ENCODE measurements around the gene LMF2. TPM values are rescaled to one million over a fixed set of nuclear protein-coding genes. Genes with fewer than 3 reads are reported as not detected.

The LMF2 gene
- total and polyA plus RNA-seq, 5 donors from 2014 or later = 21.5 to 113 (median 21.8) TPM

- H3K27me3 Mint-ChIP-seq = no peaks in the 10 kb centered on the region
- H3K27ac Mint-ChIP-seq = peak overlapping the region; percentile 76 to 99 (median 92)
- no peaks in the 10 kb centered on the region for H3K36me3 ChIP-seq (ENCODE audit: control insufficient read depth, insufficient read depth, low read length)
- ATAC-seq (ENCODE audit: low read depth in 2 of 2) (no peak), DNase-seq (no peak)
- no peaks in the 10 kb centered on the region for H3K9me3 ChIP-seq (ENCODE audit: control insufficient read depth in 2 of 2, low read length in 2 of 2)
- H3K4me1 Mint-ChIP-seq = peaks cover 0 to 49% (median 24%) of the 10 kb centered on the region in 4 donors
- H3K4me3 ChIP-seq (ENCODE audit: low read depth, low read length) = no peak overlapping the region
- H3K27me3 ChIP-seq (ENCODE audit: control insufficient read depth, insufficient read depth, low read length) = no peaks in the 10 kb centered on the region
- peak overlapping the region; percentile 91 to 96 (median 93) for H3K4me3 Mint-ChIP-seq
- no peaks in the 10 kb centered on the region for H3K36me3 Mint-ChIP-seq
- H3K9me3 Mint-ChIP-seq = no peaks in the 10 kb centered on the region
- H3K4me1 ChIP-seq (ENCODE audit: control insufficient read depth, insufficient read depth, low read length, poor library complexity, severe bottlenecking) = peaks cover 56% of the 10 kb centered on the region
- H3K27ac ChIP-seq (ENCODE audit: insufficient read depth, low read length, poor library complexity, severe bottlenecking) = peak overlapping the region; percentile 96
Measured at GRCh38 chr22:50531962-50532674, 24.6 kb upstream of the LMF2 start.

- H3K27me3 ChIP-seq (ENCODE audit: control insufficient read depth, insufficient read depth, low read length) = no peaks in the 10 kb centered on the region
- H3K4me3 ChIP-seq (ENCODE audit: low read depth, low read length) = peak overlapping the region; percentile 66
- H3K4me1 Mint-ChIP-seq = peaks cover 0 to 53% (median 25%) of the 10 kb centered on the region in 4 donors
- ATAC-seq (ENCODE audit: low read depth in 2 of 2) = peak; percentile 61 to 63
- no peaks in the 10 kb centered on the region for H3K9me3 ChIP-seq (ENCODE audit: control insufficient read depth in 2 of 2, low read length in 2 of 2)
- peak; percentile 48 to 86 (median 61) for DNase-seq
- no peaks in the 10 kb centered on the region for H3K27me3 Mint-ChIP-seq
- H3K36me3 Mint-ChIP-seq = no peaks in the 10 kb centered on the region
- peak overlapping the region; percentile 92 to 99 (median 98) for H3K27ac Mint-ChIP-seq
- H3K36me3 ChIP-seq (ENCODE audit: control insufficient read depth, insufficient read depth, low read length) = no peaks in the 10 kb centered on the region
- peak overlapping the region; percentile 96 for H3K27ac ChIP-seq (ENCODE audit: insufficient read depth, low read length, poor library complexity, severe bottlenecking)
- H3K4me1 ChIP-seq (ENCODE audit: control insufficient read depth, insufficient read depth, low read length, poor library complexity, severe bottlenecking) = peaks cover 61% of the 10 kb centered on the region
- no peaks in the 10 kb centered on the region for H3K9me3 Mint-ChIP-seq
- peak overlapping the region; percentile 91 to 96 (median 92) for H3K4me3 Mint-ChIP-seq
Measured at GRCh38 chr22:50531546-50531961, 24.1 kb upstream of the LMF2 start.

GRCh38 chr22:50530877-50531545 lies 23.5 kb upstream of the LMF2 start:
- ATAC-seq (ENCODE audit: low read depth in 2 of 2) (peak; percentile 45 to 47), DNase-seq (peak; percentile 64 to 92 (median 76))
- Mint-ChIP-seq H3K4me1 (peaks cover 0 to 48% (median 25%) of the 10 kb centered on the region in 4 donors), H3K9me3 (no peaks in the 10 kb centered on the region), H3K36me3 (no peaks in the 10 kb centered on the region), H3K27me3 (no peaks in the 10 kb centered on the region), H3K27ac (peak overlapping the region; percentile 92 to 99 (median 98)), H3K4me3 (peak overlapping the region; percentile 91 to 96 (median 92))
- no peaks in the 10 kb centered on the region for H3K9me3 ChIP-seq (ENCODE audit: control insufficient read depth in 2 of 2, low read length in 2 of 2)
- no peaks in the 10 kb centered on the region for H3K36me3 ChIP-seq (ENCODE audit: control insufficient read depth, insufficient read depth, low read length)
- H3K4me1 ChIP-seq (ENCODE audit: control insufficient read depth, insufficient read depth, low read length, poor library complexity, severe bottlenecking) = peaks cover 65% of the 10 kb centered on the region
- peak overlapping the region; percentile 66 for H3K4me3 ChIP-seq (ENCODE audit: low read depth, low read length)
- H3K27ac ChIP-seq (ENCODE audit: insufficient read depth, low read length, poor library complexity, severe bottlenecking) = peak overlapping the region; percentile 96
- no peaks in the 10 kb centered on the region for H3K27me3 ChIP-seq (ENCODE audit: control insufficient read depth, insufficient read depth, low read length)

- DNase-seq (peak in 1 of 3 donors; percentile 15), ATAC-seq (ENCODE audit: low read depth in 2 of 2) (no peak)
- no peaks in the 10 kb centered on the region for H3K36me3 Mint-ChIP-seq
- Histone ChIP-seq H3K9me3 (ENCODE audit: control insufficient read depth in 2 of 2, low read length in 2 of 2) (no peaks in the 10 kb centered on the region), H3K36me3 (ENCODE audit: control insufficient read depth, insufficient read depth, low read length) (no peaks in the 10 kb centered on the region), H3K27me3 (ENCODE audit: control insufficient read depth, insufficient read depth, low read length) (no peaks in the 10 kb centered on the region), H3K4me3 (ENCODE audit: low read depth, low read length) (no peak overlapping the region), H3K27ac (ENCODE audit: insufficient read depth, low read length, poor library complexity, severe bottlenecking) (peak overlapping the region; percentile 96), H3K4me1 (ENCODE audit: control insufficient read depth, insufficient read depth, low read length, poor library complexity, severe bottlenecking) (peaks cover 65% of the 10 kb centered on the region)
- H3K4me3 Mint-ChIP-seq = peak overlapping the region; percentile 91 to 96 (median 92)
- peak overlapping the region; percentile 75 to 92 (median 85) for H3K27ac Mint-ChIP-seq
- H3K27me3 Mint-ChIP-seq = no peaks in the 10 kb centered on the region
- H3K4me1 Mint-ChIP-seq = peaks cover 0 to 48% (median 25%) of the 10 kb centered on the region in 4 donors
- H3K9me3 Mint-ChIP-seq = no peaks in the 10 kb centered on the region
Measured at GRCh38 chr22:50530580-50530876, 23.0 kb upstream of the LMF2 start.

GRCh38 chr22:50529897-50530579 lies 22.5 kb upstream of the LMF2 start, which contains the start of gene TYMP:
TYMP (minus strand) TSS chr22:50530012; CDS start chr22:50529709, 303 bp downstream.
- peak; percentile 4 to 10 for ATAC-seq (ENCODE audit: low read depth in 2 of 2)
- peaks cover 0 to 48% (median 25%) of the 10 kb centered on the region in 4 donors for H3K4me1 Mint-ChIP-seq
- no peaks in the 10 kb centered on the region for H3K27me3 ChIP-seq (ENCODE audit: control insufficient read depth, insufficient read depth, low read length)
- H3K27ac Mint-ChIP-seq = peak within 1 kb of the TSS; percentile 92 to 99 (median 98)
- DNase-seq = peak; percentile 59 to 84 (median 67)
- H3K27me3 Mint-ChIP-seq = no peaks in the 10 kb centered on the region
- H3K4me1 ChIP-seq (ENCODE audit: control insufficient read depth, insufficient read depth, low read length, poor library complexity, severe bottlenecking) = peaks cover 66% of the 10 kb centered on the region
- H3K4me3 Mint-ChIP-seq = peak within 1 kb of the TSS; percentile 91 to 96 (median 93)
- H3K36me3 ChIP-seq (ENCODE audit: control insufficient read depth, insufficient read depth, low read length) = no peaks in the 10 kb centered on the region
- H3K9me3 Mint-ChIP-seq = no peaks in the 10 kb centered on the region
- no peaks in the 10 kb centered on the region for H3K9me3 ChIP-seq (ENCODE audit: control insufficient read depth in 2 of 2, low read length in 2 of 2)
- H3K4me3 ChIP-seq (ENCODE audit: low read depth, low read length) = no peak within 1 kb of the TSS
- no peaks in the 10 kb centered on the region for H3K36me3 Mint-ChIP-seq
- peak within 1 kb of the TSS; percentile 96 for H3K27ac ChIP-seq (ENCODE audit: insufficient read depth, low read length, poor library complexity, severe bottlenecking)

GRCh38 chr22:50529416-50529896 lies 22.0 kb upstream of the LMF2 start:
- H3K27ac Mint-ChIP-seq = peak overlapping the region in 1 of 3 donors; percentile 89
- Histone ChIP-seq H3K9me3 (ENCODE audit: control insufficient read depth in 2 of 2, low read length in 2 of 2) (no peaks in the 10 kb centered on the region), H3K27ac (ENCODE audit: insufficient read depth, low read length, poor library complexity, severe bottlenecking) (peak overlapping the region; percentile 96), H3K4me1 (ENCODE audit: control insufficient read depth, insufficient read depth, low read length, poor library complexity, severe bottlenecking) (peaks cover 72% of the 10 kb centered on the region), H3K27me3 (ENCODE audit: control insufficient read depth, insufficient read depth, low read length) (no peaks in the 10 kb centered on the region), H3K4me3 (ENCODE audit: low read depth, low read length) (no peak overlapping the region), H3K36me3 (ENCODE audit: control insufficient read depth, insufficient read depth, low read length) (no peaks in the 10 kb centered on the region)
- H3K9me3 Mint-ChIP-seq = no peaks in the 10 kb centered on the region
- H3K4me1 Mint-ChIP-seq = peaks cover 0 to 48% (median 28%) of the 10 kb centered on the region in 4 donors
- H3K27me3 Mint-ChIP-seq = no peaks in the 10 kb centered on the region
- no peaks in the 10 kb centered on the region for H3K36me3 Mint-ChIP-seq
- peak overlapping the region; percentile 62 to 94 (median 78) for H3K4me3 Mint-ChIP-seq
- peak in 1 of 3 donors; percentile 16 for DNase-seq
- ATAC-seq (ENCODE audit: low read depth in 2 of 2) = no peak

- peak overlapping the region; percentile 64 to 94 (median 84) for H3K4me3 Mint-ChIP-seq
- peaks cover 71% of the 10 kb centered on the region for H3K4me1 ChIP-seq (ENCODE audit: control insufficient read depth, insufficient read depth, low read length, poor library complexity, severe bottlenecking)
- no peak overlapping the region for H3K4me3 ChIP-seq (ENCODE audit: low read depth, low read length)
- DNase-seq (peak in 1 of 3 donors; percentile 17), ATAC-seq (ENCODE audit: low read depth in 2 of 2) (no peak)
- no peaks in the 10 kb centered on the region for H3K9me3 ChIP-seq (ENCODE audit: control insufficient read depth in 2 of 2, low read length in 2 of 2)
- H3K27me3 Mint-ChIP-seq = no peaks in the 10 kb centered on the region
- peak overlapping the region; percentile 96 for H3K27ac ChIP-seq (ENCODE audit: insufficient read depth, low read length, poor library complexity, severe bottlenecking)
- no peaks in the 10 kb centered on the region for H3K9me3 Mint-ChIP-seq
- H3K36me3 ChIP-seq (ENCODE audit: control insufficient read depth, insufficient read depth, low read length) = no peaks in the 10 kb centered on the region
- H3K36me3 Mint-ChIP-seq = no peaks in the 10 kb centered on the region
- H3K4me1 Mint-ChIP-seq = peaks cover 0 to 44% (median 28%) of the 10 kb centered on the region in 4 donors
- peak overlapping the region; percentile 46 to 64 (median 48) for H3K27ac Mint-ChIP-seq
- no peaks in the 10 kb centered on the region for H3K27me3 ChIP-seq (ENCODE audit: control insufficient read depth, insufficient read depth, low read length)
Measured at GRCh38 chr22:50528682-50529415, 21.3 kb upstream of the LMF2 start.
